ENCODE results near the gene MAPKAPK3.

Gene MAPKAPK3

GRCh38 chr3:50617096-50617791 is at the start of gene MAPKAPK3:
TSS of gene MAPKAPK3 (plus strand) at chr3:50617151. CDS start at chr3:50617566, 415 bp downstream.
- Histone ChIP-seq H3K4me1 (ENCODE audit: control insufficient read depth, insufficient read depth, low read length) (peaks cover 42% of the 10 kb centered on the region), H3K36me3 (ENCODE audit: control insufficient read depth in 2 of 2, insufficient read depth in 2 of 2, low read length in 2 of 2) (no peaks in the 10 kb centered on the region), H3K27me3 (ENCODE audit: control insufficient read depth in 1 of 2, insufficient read depth in 2 of 2, low read length in 2 of 2) (no peaks in the 10 kb centered on the region), H3K27ac (ENCODE audit: low read length) (peak within 1 kb of the TSS; percentile 64), H3K4me3 (ENCODE audit: low read length in 2 of 2) (peak within 1 kb of the TSS; percentile 89 to 95), H3K9me3 (ENCODE audit: control insufficient read depth in 2 of 2, low read length in 2 of 2) (no peaks in the 10 kb centered on the region), H3K9ac (ENCODE audit: low read length in 2 of 2) (peak within 1 kb of the TSS; percentile 80 to 85)

- Histone ChIP-seq H3K36me3 (ENCODE audit: control insufficient read depth in 2 of 2, insufficient read depth in 2 of 2, low read length in 2 of 2) (peaks cover 0 to 2% of the 10 kb centered on the region in 2 donors), H3K4me1 (ENCODE audit: control insufficient read depth, insufficient read depth, low read length) (peaks cover 56% of the 10 kb centered on the region), H3K27me3 (ENCODE audit: control insufficient read depth in 1 of 2, insufficient read depth in 2 of 2, low read length in 2 of 2) (no peaks in the 10 kb centered on the region), H3K9me3 (ENCODE audit: control insufficient read depth in 2 of 2, low read length in 2 of 2) (no peaks in the 10 kb centered on the region), H3K4me3 (ENCODE audit: low read length in 2 of 2) (peak within 1 kb of the TSS; percentile 40 to 99), H3K9ac (ENCODE audit: low read length in 2 of 2) (peak within 1 kb of the TSS; percentile 66 to 86), H3K27ac (ENCODE audit: low read length) (peak within 1 kb of the TSS; percentile 85)
These were observed 49.4 kb upstream of the MAPKAPK3 start, which contains the start of gene C3orf18 for GRCh38 chr3:50567386-50568167. TSS of gene C3orf18 (minus strand) at chr3:50567747. CDS start at chr3:50565699, 2,048 bp downstream.

DNA sequence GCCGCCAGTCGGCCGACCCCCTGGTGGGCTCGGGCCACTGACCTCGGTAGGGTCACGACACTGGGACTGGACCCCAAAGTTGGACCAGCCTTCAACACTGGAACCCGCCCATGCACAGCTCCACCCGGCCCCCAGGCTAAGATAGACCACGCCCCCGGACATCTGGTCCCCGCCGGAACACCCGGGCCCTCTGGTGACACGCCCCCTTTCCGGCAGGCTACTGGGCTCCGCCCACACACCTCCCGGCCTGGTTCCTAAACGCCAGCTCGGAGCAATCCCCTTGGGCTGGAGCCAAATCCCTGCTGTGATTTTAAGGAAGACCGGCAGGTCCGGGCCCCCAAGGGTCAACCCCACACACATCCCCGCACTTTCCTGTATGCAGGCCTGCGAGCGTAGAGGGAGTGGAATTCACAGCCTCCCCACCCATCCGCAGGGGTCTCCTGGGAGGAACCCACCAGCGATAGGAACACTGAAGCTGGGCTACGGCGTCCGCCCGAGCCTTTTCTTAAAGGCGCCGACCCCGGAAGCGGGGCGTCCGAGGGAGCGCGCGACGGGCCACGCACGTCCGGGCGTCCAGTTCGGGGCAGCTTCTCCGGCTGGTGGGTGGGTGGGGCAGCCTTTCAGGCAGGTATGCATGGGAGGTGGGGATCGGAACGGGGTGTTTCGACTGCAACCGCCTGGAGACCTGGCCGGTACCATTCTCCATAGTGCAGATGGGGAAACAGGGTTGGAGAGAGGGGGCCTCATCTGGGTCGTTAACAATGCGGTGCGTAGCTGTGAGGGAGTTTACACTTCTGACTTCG is 47.8 kb upstream of the MAPKAPK3 start, which contains the start of gene HEMK1:
Gene HEMK1 (plus strand): TSS at position 576 of the 803 bp plus-strand sequence. CDS start 1,583 bp downstream, outside the sequence.
- Histone ChIP-seq H3K9ac (ENCODE audit: low read length in 2 of 2) (peak within 1 kb of the TSS; percentile 85 to 95), H3K4me1 (ENCODE audit: control insufficient read depth, insufficient read depth, low read length) (peaks cover 57% of the 10 kb centered on the region)

GRCh38 chr3:50570508-50571279 is 46.3 kb upstream of the MAPKAPK3 start:
- peak overlapping the region in 1 of 2 donors; percentile 85 for H3K9ac ChIP-seq (ENCODE audit: low read length in 2 of 2)
- H3K4me3 ChIP-seq (ENCODE audit: low read length in 2 of 2) = no peak overlapping the region
- no peak overlapping the region for H3K27ac ChIP-seq (ENCODE audit: low read length)
- H3K4me1 ChIP-seq (ENCODE audit: control insufficient read depth, insufficient read depth, low read length) = peaks cover 57% of the 10 kb centered on the region
- H3K27me3 ChIP-seq (ENCODE audit: control insufficient read depth in 1 of 2, insufficient read depth in 2 of 2, low read length in 2 of 2) = no peaks in the 10 kb centered on the region
- peaks cover 0 to 12% of the 10 kb centered on the region in 2 donors for H3K36me3 ChIP-seq (ENCODE audit: control insufficient read depth in 2 of 2, insufficient read depth in 2 of 2, low read length in 2 of 2)
- H3K9me3 ChIP-seq (ENCODE audit: control insufficient read depth in 2 of 2, low read length in 2 of 2) = no peaks in the 10 kb centered on the region

More for the DNA sequence above, 47.8 kb upstream of the MAPKAPK3 start, which contains the start of gene HEMK1:
- Histone ChIP-seq H3K27ac (ENCODE audit: low read length) (peak within 1 kb of the TSS; percentile 85), H3K9me3 (ENCODE audit: control insufficient read depth in 2 of 2, low read length in 2 of 2) (no peaks in the 10 kb centered on the region), H3K4me3 (ENCODE audit: low read length in 2 of 2) (peak within 1 kb of the TSS; percentile 78 to 99), H3K36me3 (ENCODE audit: control insufficient read depth in 2 of 2, insufficient read depth in 2 of 2, low read length in 2 of 2) (peaks cover 0 to 7% of the 10 kb centered on the region in 2 donors), H3K27me3 (ENCODE audit: control insufficient read depth in 1 of 2, insufficient read depth in 2 of 2, low read length in 2 of 2) (no peaks in the 10 kb centered on the region)

DNA sequence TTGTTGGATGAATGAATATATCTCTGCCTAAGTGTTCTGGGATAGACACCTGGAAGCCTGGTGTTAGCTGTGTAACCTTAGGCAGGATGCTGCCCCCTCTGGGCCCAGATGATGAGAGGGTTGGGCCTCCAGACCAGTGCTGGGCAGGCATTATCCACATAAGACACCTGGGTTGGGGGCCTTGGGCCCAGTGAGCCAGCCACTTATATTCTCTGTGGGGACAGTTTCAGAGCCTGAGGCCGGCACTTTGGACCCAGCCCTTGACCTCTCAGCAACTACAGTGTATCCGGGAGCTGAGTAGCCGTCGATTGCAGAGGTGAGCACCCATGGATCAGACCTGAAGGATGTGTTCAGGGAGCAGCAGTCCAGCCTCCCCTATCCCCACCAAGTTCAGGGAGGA is 45.5 kb upstream of the MAPKAPK3 start:
- Histone ChIP-seq H3K27me3 (ENCODE audit: control insufficient read depth in 1 of 2, insufficient read depth in 2 of 2, low read length in 2 of 2) (no peaks in the 10 kb centered on the region), H3K27ac (ENCODE audit: low read length) (no peak overlapping the region), H3K9ac (ENCODE audit: low read length in 2 of 2) (no peak overlapping the region), H3K36me3 (ENCODE audit: control insufficient read depth in 2 of 2, insufficient read depth in 2 of 2, low read length in 2 of 2) (peaks cover 0 to 16% of the 10 kb centered on the region in 2 donors), H3K4me1 (ENCODE audit: control insufficient read depth, insufficient read depth, low read length) (peaks cover 53% of the 10 kb centered on the region), H3K9me3 (ENCODE audit: control insufficient read depth in 2 of 2, low read length in 2 of 2) (no peaks in the 10 kb centered on the region), H3K4me3 (ENCODE audit: low read length in 2 of 2) (no peak overlapping the region)

DNA sequence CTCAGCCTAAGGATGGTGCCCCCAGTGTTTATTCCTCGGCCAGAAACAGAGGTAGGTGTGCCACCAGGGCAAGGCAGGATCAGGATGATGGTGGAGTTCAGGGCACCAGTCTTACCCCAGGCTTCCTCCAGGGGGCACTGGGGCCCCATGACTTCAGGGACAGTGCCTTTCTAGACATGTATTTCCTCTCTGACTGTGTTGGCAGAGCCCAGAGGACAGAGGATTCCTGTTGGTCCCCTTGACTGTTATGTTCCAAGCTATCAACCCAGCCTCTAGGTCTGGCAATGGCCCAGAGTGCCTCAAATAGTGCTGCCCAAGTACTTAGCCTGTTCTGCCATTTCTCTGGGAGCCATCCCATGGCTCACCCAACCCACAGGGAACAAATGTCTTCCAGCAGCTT is 44.8 kb upstream of the MAPKAPK3 start:
- H3K36me3 ChIP-seq (ENCODE audit: control insufficient read depth in 2 of 2, insufficient read depth in 2 of 2, low read length in 2 of 2) = peaks cover 0 to 16% of the 10 kb centered on the region in 2 donors
- H3K4me3 ChIP-seq (ENCODE audit: low read length in 2 of 2) = peak overlapping the region in 1 of 2 donors; percentile 35
- no peaks in the 10 kb centered on the region for H3K9me3 ChIP-seq (ENCODE audit: control insufficient read depth in 2 of 2, low read length in 2 of 2)
- no peak overlapping the region for H3K9ac ChIP-seq (ENCODE audit: low read length in 2 of 2)
- H3K27ac ChIP-seq (ENCODE audit: low read length) = no peak overlapping the region
- peaks cover 47% of the 10 kb centered on the region for H3K4me1 ChIP-seq (ENCODE audit: control insufficient read depth, insufficient read depth, low read length)
- no peaks in the 10 kb centered on the region for H3K27me3 ChIP-seq (ENCODE audit: control insufficient read depth in 1 of 2, insufficient read depth in 2 of 2, low read length in 2 of 2)

GRCh38 chr3:50572801-50573371 is 44.1 kb upstream of the MAPKAPK3 start:
- no peaks in the 10 kb centered on the region for H3K9me3 ChIP-seq (ENCODE audit: control insufficient read depth in 2 of 2, low read length in 2 of 2)
- H3K27me3 ChIP-seq (ENCODE audit: control insufficient read depth in 1 of 2, insufficient read depth in 2 of 2, low read length in 2 of 2) = no peaks in the 10 kb centered on the region
- peaks cover 3 to 22% of the 10 kb centered on the region in 2 donors for H3K36me3 ChIP-seq (ENCODE audit: control insufficient read depth in 2 of 2, insufficient read depth in 2 of 2, low read length in 2 of 2)
- no peak overlapping the region for H3K27ac ChIP-seq (ENCODE audit: low read length)
- H3K9ac ChIP-seq (ENCODE audit: low read length in 2 of 2) = no peak overlapping the region
- no peak overlapping the region for H3K4me3 ChIP-seq (ENCODE audit: low read length in 2 of 2)
- peaks cover 39% of the 10 kb centered on the region for H3K4me1 ChIP-seq (ENCODE audit: control insufficient read depth, insufficient read depth, low read length)

- Histone ChIP-seq H3K4me1 (ENCODE audit: control insufficient read depth, insufficient read depth, low read length) (peaks cover 30% of the 10 kb centered on the region), H3K9ac (ENCODE audit: low read length in 2 of 2) (no peak overlapping the region), H3K36me3 (ENCODE audit: control insufficient read depth in 2 of 2, insufficient read depth in 2 of 2, low read length in 2 of 2) (peaks cover 8 to 28% of the 10 kb centered on the region in 2 donors), H3K27me3 (ENCODE audit: control insufficient read depth in 1 of 2, insufficient read depth in 2 of 2, low read length in 2 of 2) (no peaks in the 10 kb centered on the region), H3K9me3 (ENCODE audit: control insufficient read depth in 2 of 2, low read length in 2 of 2) (no peaks in the 10 kb centered on the region), H3K27ac (ENCODE audit: low read length) (no peak overlapping the region), H3K4me3 (ENCODE audit: low read length in 2 of 2) (no peak overlapping the region)
These were observed 43.1 kb upstream of the MAPKAPK3 start for GRCh38 chr3:50573566-50574443.

GRCh38 chr3:50574444-50574831 is 42.5 kb upstream of the MAPKAPK3 start:
- Histone ChIP-seq H3K4me3 (ENCODE audit: low read length in 2 of 2) (no peak overlapping the region), H3K27ac (ENCODE audit: low read length) (no peak overlapping the region), H3K36me3 (ENCODE audit: control insufficient read depth in 2 of 2, insufficient read depth in 2 of 2, low read length in 2 of 2) (peaks cover 11 to 34% of the 10 kb centered on the region in 2 donors), H3K9ac (ENCODE audit: low read length in 2 of 2) (peak overlapping the region in 1 of 2 donors; percentile 47), H3K4me1 (ENCODE audit: control insufficient read depth, insufficient read depth, low read length) (peaks cover 28% of the 10 kb centered on the region), H3K9me3 (ENCODE audit: control insufficient read depth in 2 of 2, low read length in 2 of 2) (no peaks in the 10 kb centered on the region), H3K27me3 (ENCODE audit: control insufficient read depth in 1 of 2, insufficient read depth in 2 of 2, low read length in 2 of 2) (no peaks in the 10 kb centered on the region)
